Measurements from ENCODE around the gene MORN1. TPM values are rescaled to one million over a fixed set of nuclear protein-coding genes. Genes with fewer than 3 reads are reported as not detected.

MORN1 gene
- total and polyA plus RNA-seq, 3 donors from 2014 or later: 30.4 to 34.5 (median 30.9) TPM

GRCh38 chr1:2380816-2381591 is 10.3 kb downstream of the MORN1 start:
- Histone ChIP-seq H3K27ac (no peak overlapping the region), H3K36me3 (ENCODE audit: low read depth, missing control alignments) (no peaks in the 10 kb centered on the region), H3K9me3 (no peaks in the 10 kb centered on the region), H3K27me3 (no peaks in the 10 kb centered on the region), H3K4me3 (no peak overlapping the region), H3K4me1 (peaks cover 14% of the 10 kb centered on the region)
- intact Hi-C loops (cut with DNase I; ENCODE audit: low total_unique reads): loop anchor here (5.0 to 10.0 kb wide), 2 partner anchors 46 to 184 kb away; no protein-coding TSS in a partner anchor
- WGBS, 2 donors: 53 to 57% methylated on average over 17 to 32 of the region's 32 CpGs
- no peak for TF ChIP-seq POLR2A (IDR thresholded peaks at IDR 0.05)
- TF ChIP-seq CTCF (IDR thresholded peaks at IDR 0.05): no peak
- DNase-seq: peak; percentile 34

GRCh38 chr1:2379733-2380404 is 11.5 kb downstream of the MORN1 start:
- no peak for TF ChIP-seq POLR2A (IDR thresholded peaks at IDR 0.05)
- TF ChIP-seq CTCF (IDR thresholded peaks at IDR 0.05): no peak
- H3K9me3 ChIP-seq: no peaks in the 10 kb centered on the region
- H3K4me1 ChIP-seq: peaks cover 14% of the 10 kb centered on the region
- H3K27me3 ChIP-seq: no peaks in the 10 kb centered on the region
- intact Hi-C loops (cut with DNase I; ENCODE audit: low total_unique reads): loop anchor here (5.0 to 10.0 kb wide), 2 partner anchors 45 to 183 kb away; no protein-coding TSS in a partner anchor
- 92 to 96% methylated on average over 22 to 23 of the region's 23 CpGs for WGBS, 2 donors
- no peak overlapping the region for H3K27ac ChIP-seq
- no peak overlapping the region for H3K4me3 ChIP-seq
- DNase-seq: no peak
- H3K36me3 ChIP-seq (ENCODE audit: low read depth, missing control alignments): no peaks in the 10 kb centered on the region

- Histone ChIP-seq H3K9me3 (no peaks in the 10 kb centered on the region), H3K4me3 (no peak overlapping the region), H3K4me1 (peaks cover 14% of the 10 kb centered on the region), H3K27ac (no peak overlapping the region), H3K36me3 (ENCODE audit: low read depth, missing control alignments) (no peaks in the 10 kb centered on the region), H3K27me3 (no peaks in the 10 kb centered on the region)
- intact Hi-C loops (cut with DNase I; ENCODE audit: low total_unique reads): no loop called here
- TF ChIP-seq CTCF (IDR thresholded peaks at IDR 0.05) (no peak), POLR2A (IDR thresholded peaks at IDR 0.05) (no peak)
- DNase-seq: no peak
- WGBS, 2 donors: 84 to 87% methylated on average over 18 of the region's 18 CpGs
Observed at GRCh38 chr1:2378956-2379732, 12.2 kb downstream of the MORN1 start.

- Histone ChIP-seq H3K27ac (no peak overlapping the region), H3K36me3 (ENCODE audit: low read depth, missing control alignments) (no peaks in the 10 kb centered on the region), H3K27me3 (no peaks in the 10 kb centered on the region), H3K4me3 (no peak overlapping the region), H3K9me3 (no peaks in the 10 kb centered on the region), H3K4me1 (peaks cover 14% of the 10 kb centered on the region)
- intact Hi-C loops (cut with DNase I; ENCODE audit: low total_unique reads): no loop called here
- TF ChIP-seq CTCF (IDR thresholded peaks at IDR 0.05) (no peak), POLR2A (IDR thresholded peaks at IDR 0.05) (no peak)
- DNase-seq: no peak
- 92% methylated on average over 24 of the region's 24 CpGs; no CpG with 5 or more reads in 1 of the 2 donors for WGBS, 2 donors
Observed at GRCh38 chr1:2378441-2378851, 12.9 kb downstream of the MORN1 start.

Measured in testis (tissue), 3 donors.